ENCODE measurements around the gene DIP2A. TPM values are rescaled to one million over a fixed set of nuclear protein-coding genes. Genes with fewer than 3 reads are reported as not detected.

DIP2A gene
- total and polyA plus RNA-seq, 2 of the 8 experiments (the other 6 are each of a cell fraction or from before 2014, with no cell fraction given), result 16.0 to 27.1 TPM

DNA sequence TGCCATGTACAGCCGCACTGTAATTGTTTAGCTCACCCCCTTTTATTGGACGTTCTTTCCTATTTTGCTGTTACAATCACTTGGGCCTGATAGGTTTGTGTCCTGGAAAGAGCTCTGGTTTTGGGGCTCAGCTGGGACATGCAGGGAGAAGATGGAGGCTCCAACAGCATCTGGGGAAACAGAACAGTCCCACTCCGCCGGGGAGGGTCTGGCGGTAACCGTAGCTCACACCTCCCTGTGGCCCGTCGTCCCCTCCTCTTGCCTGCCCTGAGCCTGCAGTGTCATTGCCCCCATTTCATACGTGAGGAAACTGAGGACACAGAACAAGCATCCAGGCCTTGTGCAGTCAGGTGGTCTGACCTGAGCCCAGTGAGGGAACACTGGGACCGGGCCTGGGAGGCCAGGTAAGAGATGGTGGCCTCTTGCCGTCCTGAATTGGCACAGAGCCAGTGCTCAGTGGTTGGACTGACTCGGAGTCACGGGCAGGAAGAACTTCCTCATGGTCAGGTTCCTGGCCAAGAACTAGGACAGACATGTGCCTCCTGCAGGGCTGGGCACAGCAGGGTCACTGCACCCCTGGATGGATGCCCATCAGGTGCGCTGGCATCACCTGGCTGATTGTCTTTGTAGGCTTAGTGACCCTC, 104.4 kb downstream of the DIP2A start:
- H3K4ac ChIP-seq (replicated peaks; ENCODE audit: insufficient read length, low read depth, low read length), result no peak overlapping the region
- no peak for DNase-seq (ENCODE audit: low read depth in 1 of 2, low spot score in 2 of 2)
- H4K5ac ChIP-seq (ENCODE audit: insufficient read length, low read depth, low read length), result no peak overlapping the region
- CTCF ChIA-PET (ENCODE audit: partially characterized antibody), result interaction anchor here (1.4 to 2.5 kb wide), 3 partner anchors 9 to 80 kb away, joined by 3 to 9 read pairs (median 3); no protein-coding TSS in a partner anchor
- no peak overlapping the region for H3K56ac ChIP-seq (replicated peaks; ENCODE audit: insufficient read length, low read depth, low read length)
- H3K36me3 ChIP-seq (ENCODE audit: control insufficient read depth in 2 of 4, insufficient read depth in 4 of 4, low read length in 3 of 4), result peaks cover 7 to 24% (median 16%) of the 10 kb centered on the region in 4 experiments; a peak in 5 of 8 replicates
- no peaks in the 10 kb centered on the region for H3K27me3 ChIP-seq (replicated peaks in 1 of 4; ENCODE audit: control insufficient read depth in 3 of 4, extremely low read depth in 1 of 4, insufficient read depth in 3 of 4, low read length in 3 of 4)
- no peak overlapping the region for H3K18ac ChIP-seq (ENCODE audit: extremely low read depth, low read length)
- no peak overlapping the region for H3K14ac ChIP-seq (ENCODE audit: insufficient read length)
- no peak overlapping the region for H4K8ac ChIP-seq (ENCODE audit: extremely low read depth, insufficient read depth, low read length)
- no peak overlapping the region for H2AK5ac ChIP-seq (ENCODE audit: low read depth, low read length)
- H2BK20ac ChIP-seq (ENCODE audit: low read length), result no peak overlapping the region
- no peaks in the 10 kb centered on the region for H3K23me2 ChIP-seq (ENCODE audit: low read depth, low read length)
- 89% methylated on average over 13 of the region's 14 CpGs; no CpG with 5 or more reads in 1 of the 2 experiments for WGBS, 2 experiments (ENCODE audit: extremely low coverage in 1 of 2, insufficient coverage in 1 of 2, insufficient read length in 1 of 2, insufficient replicate concordance in 2 of 2, low coverage in 1 of 2, low lambda C conversion rate in 2 of 2, missing lambda C conversion rate in 1 of 2)
- no peak overlapping the region for H3K4me3 ChIP-seq (ENCODE audit: extremely low read depth in 1 of 4, insufficient read depth in 2 of 4, low read depth in 3 of 4, low read length in 4 of 4)
- H3K4me2 ChIP-seq (ENCODE audit: insufficient read depth in 1 of 2, low read depth in 2 of 2, low read length in 2 of 2), result no peak overlapping the region
- H3K9ac ChIP-seq (replicated peaks in 1 of 4; ENCODE audit: extremely low read depth in 1 of 4, low read depth in 3 of 4, low read length in 3 of 4), result no peak overlapping the region
- no peak overlapping the region for H2BK15ac ChIP-seq (ENCODE audit: low read length)
- no peak overlapping the region for H2BK120ac ChIP-seq (replicated peaks; ENCODE audit: low read depth, low read length)
- H3K4me1 ChIP-seq (replicated peaks in 1 of 4; ENCODE audit: control insufficient read depth in 3 of 4, insufficient read depth in 4 of 4, low read length in 3 of 4), result no peaks in the 10 kb centered on the region
- no peak overlapping the region for H2BK5ac ChIP-seq (ENCODE audit: low read depth, low read length)
- no peak overlapping the region for H3K27ac ChIP-seq (ENCODE audit: low read depth, low read length)
- H3K79me2 ChIP-seq (ENCODE audit: control insufficient read depth in 1 of 2, insufficient read depth in 2 of 2, low read length in 2 of 2), result no peaks in the 10 kb centered on the region
- H3K79me1 ChIP-seq (ENCODE audit: low read depth, low read length), result no peaks in the 10 kb centered on the region
- H3K9me3 ChIP-seq (ENCODE audit: insufficient read depth in 2 of 2, low read depth in 1 of 2, low read length in 1 of 2), result no peaks in the 10 kb centered on the region
- H3K23ac ChIP-seq (ENCODE audit: insufficient read length), result no peak overlapping the region
- no peak for FAIRE-seq
- TF ChIP-seq TAF7 (optimal IDR thresholded peaks at IDR 0.05; ENCODE audit: borderline replicate concordance, low read depth, low read length), result no peak
- TF ChIP-seq BACH1 (IDR thresholded peaks at IDR 0.05; ENCODE audit: low read length), result no peak
- no peak for TF ChIP-seq SIN3A (conservative IDR thresholded peaks at IDR 0.05 in 1 of 2, IDR thresholded peaks at IDR 0.05 in 1 of 2; ENCODE audit: low read depth in 1 of 2, low read length in 2 of 2)
- no peak for TF ChIP-seq CHD1 (IDR thresholded peaks at IDR 0.05; ENCODE audit: low read depth, low read length)
- no peak for TF ChIP-seq POLR2AphosphoS5 (IDR thresholded peaks at IDR 0.05; ENCODE audit: low read depth, low read length)
- TF ChIP-seq SRF (IDR thresholded peaks at IDR 0.05; ENCODE audit: low read depth, low read length), result no peak
- TF ChIP-seq GTF2F1 (IDR thresholded peaks at IDR 0.05; ENCODE audit: borderline replicate concordance, low read depth, low read length), result no peak
- H4K91ac ChIP-seq (replicated peaks; ENCODE audit: insufficient read length, low read length), result no peak overlapping the region
- H4K20me1 ChIP-seq (replicated peaks in 1 of 2; ENCODE audit: control insufficient read depth in 1 of 2, insufficient read depth in 2 of 2, low read length in 2 of 2), result peaks cover 0 to 3% of the 10 kb centered on the region in 2 experiments
- POLR2A ChIA-PET (ENCODE audit: partially characterized antibody), result interaction anchor here (0.6 kb wide), 1 partner anchor 263 kb away, joined by 3 read pairs; no protein-coding TSS in a partner anchor
- H2AFZ ChIP-seq (ENCODE audit: low read length), result no peak overlapping the region
- H2BK12ac ChIP-seq (ENCODE audit: low read depth, low read length), result no peak overlapping the region
